Peyer's patch (tissue), 4 donors: ENCODE data around the gene GGCT.

Source experiments
- POLR2A ChIP-seq, 2 donors: fragments of 450-650 bp; IDR thresholded peaks; one replicate each; pipeline ENCODE4 v1.5.1; 2017; ENCODE audit warnings: antibody characterized with exemption in 2 of 2, mild to moderate bottlenecking in 2 of 2, moderate library complexity in 2 of 2
- TF ChIP-seq, protein P1 (sequence below), 6 experiments: fragments of 450-650 bp in 4 of 6; fragments of 200-600 bp in 2 of 6; sonication (generic) in 1 of 6; IDR thresholded peaks; one replicate each; pipeline ENCODE4 v1.5.1; 2017 to 2019; ENCODE audit warnings: antibody characterized with exemption in 6 of 6, mild to moderate bottlenecking in 3 of 6, moderate library complexity in 1 of 6

DNA sequence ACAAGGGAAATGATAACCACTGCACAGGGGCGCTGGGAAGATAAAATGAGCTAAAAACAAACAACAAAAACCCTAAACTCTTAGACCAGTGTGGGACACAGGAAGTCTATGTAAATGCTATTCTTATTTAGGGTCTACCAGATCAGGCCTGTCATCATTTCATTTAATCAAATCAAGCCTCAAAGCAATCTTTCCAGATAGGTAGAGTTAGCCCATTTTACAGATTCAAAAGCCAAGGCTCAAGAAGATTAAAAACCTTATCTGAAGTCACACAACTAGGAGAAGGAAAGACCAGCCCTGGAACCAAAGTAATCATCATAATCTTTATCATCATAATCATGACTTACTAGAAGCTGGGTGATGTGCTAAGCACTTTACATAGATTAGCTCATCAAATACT, 30.7 kb downstream of the GGCT start:
- TF ChIP-seq, protein P1, sequence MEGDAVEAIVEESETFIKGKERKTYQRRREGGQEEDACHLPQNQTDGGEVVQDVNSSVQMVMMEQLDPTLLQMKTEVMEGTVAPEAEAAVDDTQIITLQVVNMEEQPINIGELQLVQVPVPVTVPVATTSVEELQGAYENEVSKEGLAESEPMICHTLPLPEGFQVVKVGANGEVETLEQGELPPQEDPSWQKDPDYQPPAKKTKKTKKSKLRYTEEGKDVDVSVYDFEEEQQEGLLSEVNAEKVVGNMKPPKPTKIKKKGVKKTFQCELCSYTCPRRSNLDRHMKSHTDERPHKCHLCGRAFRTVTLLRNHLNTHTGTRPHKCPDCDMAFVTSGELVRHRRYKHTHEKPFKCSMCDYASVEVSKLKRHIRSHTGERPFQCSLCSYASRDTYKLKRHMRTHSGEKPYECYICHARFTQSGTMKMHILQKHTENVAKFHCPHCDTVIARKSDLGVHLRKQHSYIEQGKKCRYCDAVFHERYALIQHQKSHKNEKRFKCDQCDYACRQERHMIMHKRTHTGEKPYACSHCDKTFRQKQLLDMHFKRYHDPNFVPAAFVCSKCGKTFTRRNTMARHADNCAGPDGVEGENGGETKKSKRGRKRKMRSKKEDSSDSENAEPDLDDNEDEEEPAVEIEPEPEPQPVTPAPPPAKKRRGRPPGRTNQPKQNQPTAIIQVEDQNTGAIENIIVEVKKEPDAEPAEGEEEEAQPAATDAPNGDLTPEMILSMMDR (IDR thresholded peaks at IDR 0.05): no peak
- no peak for TF ChIP-seq POLR2A (IDR thresholded peaks at IDR 0.05)
